ENCODE results near the gene HMCN1. TPM values are rescaled to one million over a fixed set of nuclear protein-coding genes. Genes with fewer than 3 reads are reported as not detected.

HMCN1 gene
- total RNA-seq, 2 experiments from 2014 or later, result under 0.01 TPM; not detected in 1

DNA sequence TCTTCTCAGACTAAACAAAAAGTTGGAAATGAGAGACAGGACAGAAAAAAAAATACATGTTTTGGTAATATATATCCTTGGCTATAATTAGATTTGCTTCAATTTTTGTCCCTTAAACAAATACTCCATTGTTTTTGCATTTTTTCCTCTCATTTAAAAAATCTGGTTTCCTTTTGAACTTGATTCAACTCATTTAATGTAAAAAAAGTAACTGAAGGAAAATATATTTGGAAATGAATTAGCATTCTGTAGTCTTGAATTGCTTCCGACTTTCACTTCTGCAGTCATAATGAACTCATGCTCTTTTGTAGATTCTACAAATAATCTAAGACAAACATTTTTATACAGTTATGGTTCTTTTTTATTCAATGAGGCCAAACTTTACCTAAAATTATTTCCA, 309.1 kb downstream of the HMCN1 start:
- ChIA-PET POLR2A (no interaction called here), CTCF (no interaction called here)
- H3K9me3 Mint-ChIP-seq, result no peaks in the 10 kb centered on the region
- H3K4me1 Mint-ChIP-seq, result no peaks in the 10 kb centered on the region
- no peaks in the 10 kb centered on the region for H3K27me3 Mint-ChIP-seq
- no peak for DNase-seq
- H3K27ac Mint-ChIP-seq, result no peak overlapping the region
- H3K4me3 Mint-ChIP-seq, result no peak overlapping the region
- H3K36me3 Mint-ChIP-seq (ENCODE audit: low read depth), result no peaks in the 10 kb centered on the region

DNA sequence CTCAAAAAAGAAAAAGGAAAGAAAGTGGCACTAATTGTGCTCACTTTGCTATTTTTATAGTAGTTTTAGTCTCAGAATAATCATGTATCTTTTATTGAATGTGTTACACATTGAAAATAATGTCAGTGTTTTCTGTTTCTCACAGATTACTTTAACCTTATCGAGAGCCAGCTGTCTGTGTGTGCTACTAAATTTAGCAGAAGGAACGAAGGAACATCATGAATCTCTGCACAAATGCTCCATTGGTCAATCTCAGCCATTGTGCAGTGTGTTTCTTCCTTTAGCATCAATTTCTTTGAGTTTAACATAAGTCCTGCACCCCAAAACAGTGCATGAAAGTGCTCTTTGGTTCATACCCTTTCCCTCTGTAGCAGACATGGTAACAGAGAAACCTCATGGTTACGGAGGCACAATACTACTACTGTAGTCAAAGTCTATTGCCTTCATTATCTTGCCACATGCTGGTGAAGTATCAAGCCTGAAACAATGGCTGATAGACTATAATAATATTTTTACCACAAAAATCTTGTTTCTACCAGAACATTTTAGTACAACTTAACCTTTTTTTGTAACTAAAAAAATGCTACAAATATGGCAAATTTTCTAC, 310.0 kb downstream of the HMCN1 start:
- no peaks in the 10 kb centered on the region for H3K9me3 Mint-ChIP-seq
- H3K4me3 Mint-ChIP-seq, result no peak overlapping the region
- POLR2A ChIA-PET, result no interaction called here
- CTCF ChIA-PET, result no interaction called here
- H3K27me3 Mint-ChIP-seq, result no peaks in the 10 kb centered on the region
- no peaks in the 10 kb centered on the region for H3K36me3 Mint-ChIP-seq (ENCODE audit: low read depth)
- no peaks in the 10 kb centered on the region for H3K4me1 Mint-ChIP-seq
- no peak overlapping the region for H3K27ac Mint-ChIP-seq
- DNase-seq, result no peak

DNA sequence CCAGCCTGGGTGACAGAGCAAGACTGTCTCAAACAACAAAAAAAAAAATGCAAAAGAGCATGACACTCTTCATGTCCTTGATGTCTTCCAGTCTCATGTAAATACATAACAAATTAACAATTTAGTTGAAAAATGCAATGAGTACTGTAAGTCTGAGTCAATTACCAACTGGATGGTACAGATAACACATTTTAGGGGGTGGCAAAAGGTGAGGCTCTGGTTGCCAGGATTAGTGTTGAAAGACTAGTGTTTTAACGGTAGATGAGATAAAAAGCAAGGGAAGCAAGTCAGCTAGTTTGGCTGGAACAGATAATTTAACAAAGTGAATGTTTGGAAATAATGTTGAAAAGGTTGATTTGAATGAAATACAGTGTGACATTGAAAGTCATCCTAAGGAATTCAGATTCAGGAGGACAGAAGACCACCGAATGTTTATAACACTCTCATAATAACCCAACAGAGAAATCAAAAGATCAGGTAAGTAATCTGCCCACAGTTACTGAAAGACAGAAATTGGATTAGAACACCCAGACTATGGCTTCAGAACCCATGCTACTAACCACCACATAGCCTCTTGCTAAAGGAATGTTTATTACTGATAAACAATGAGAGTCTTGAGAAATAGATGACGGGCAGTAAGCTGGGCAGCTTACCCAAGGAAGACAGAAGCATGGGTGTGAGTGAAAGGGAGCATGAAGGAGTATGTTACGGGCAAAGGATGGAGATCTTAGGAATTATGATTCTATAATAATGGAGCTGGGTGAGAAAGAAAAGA, 312.4 kb downstream of the HMCN1 start:
- no peak for DNase-seq
- H3K27me3 Mint-ChIP-seq, result no peaks in the 10 kb centered on the region
- H3K4me3 Mint-ChIP-seq, result no peak overlapping the region
- ChIA-PET POLR2A (no interaction called here), CTCF (no interaction called here)
- H3K36me3 Mint-ChIP-seq (ENCODE audit: low read depth), result no peaks in the 10 kb centered on the region
- H3K4me1 Mint-ChIP-seq, result no peaks in the 10 kb centered on the region
- H3K27ac Mint-ChIP-seq, result no peak overlapping the region
- H3K9me3 Mint-ChIP-seq, result no peaks in the 10 kb centered on the region

DNA sequence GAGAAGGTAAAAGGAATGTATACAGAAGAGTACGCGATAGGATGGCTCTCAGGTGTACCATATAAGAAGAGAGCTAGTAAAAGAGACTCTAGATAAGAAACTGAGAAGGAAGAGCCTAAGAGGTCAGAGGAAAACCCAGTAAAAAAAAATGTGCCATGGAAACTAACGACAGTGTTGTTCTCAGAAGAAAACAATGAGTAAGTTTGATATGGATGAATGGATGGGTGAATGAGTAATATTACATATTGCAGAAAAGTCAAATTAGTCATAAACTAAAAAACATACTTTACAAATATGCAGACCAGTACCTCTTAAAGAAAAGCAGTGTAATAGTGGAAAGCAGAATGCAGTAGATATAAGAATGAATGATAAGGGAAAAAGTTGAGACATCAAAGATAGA, 316.2 kb downstream of the HMCN1 start:
- H3K27me3 Mint-ChIP-seq, result peaks cover 1% of the 10 kb centered on the region
- no peaks in the 10 kb centered on the region for H3K4me1 Mint-ChIP-seq
- CTCF ChIA-PET, result no interaction called here
- no peaks in the 10 kb centered on the region for H3K36me3 Mint-ChIP-seq (ENCODE audit: low read depth)
- no peak for DNase-seq
- POLR2A ChIA-PET, result no interaction called here
- no peaks in the 10 kb centered on the region for H3K9me3 Mint-ChIP-seq
- H3K27ac Mint-ChIP-seq, result no peak overlapping the region
- H3K4me3 Mint-ChIP-seq, result no peak overlapping the region

DNA sequence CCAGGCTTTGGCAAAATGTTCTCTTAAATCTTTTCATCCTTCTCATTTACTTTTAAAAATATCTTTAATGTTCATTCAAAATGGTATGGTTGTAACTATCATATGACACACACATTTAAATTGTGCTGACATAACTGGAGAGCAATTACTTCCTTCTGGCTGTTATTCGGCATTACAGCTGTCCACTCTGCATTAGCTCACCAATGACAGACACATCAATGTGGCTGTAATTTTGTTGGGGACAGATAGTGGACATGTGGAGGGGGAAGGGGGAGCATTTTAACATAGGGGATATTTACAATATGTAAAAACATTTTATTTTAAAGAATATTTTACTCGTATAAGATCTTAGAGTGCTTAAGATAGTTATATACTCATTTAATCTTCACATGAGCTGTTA, 319.8 kb downstream of the HMCN1 start:
- H3K9me3 Mint-ChIP-seq, result no peaks in the 10 kb centered on the region
- no peaks in the 10 kb centered on the region for H3K4me1 Mint-ChIP-seq
- no peak overlapping the region for H3K27ac Mint-ChIP-seq
- no peaks in the 10 kb centered on the region for H3K36me3 Mint-ChIP-seq (ENCODE audit: low read depth)
- no peak overlapping the region for H3K4me3 Mint-ChIP-seq
- CTCF ChIA-PET, result no interaction called here
- POLR2A ChIA-PET, result no interaction called here
- no peak for DNase-seq
- H3K27me3 Mint-ChIP-seq, result peaks cover 1% of the 10 kb centered on the region

DNA sequence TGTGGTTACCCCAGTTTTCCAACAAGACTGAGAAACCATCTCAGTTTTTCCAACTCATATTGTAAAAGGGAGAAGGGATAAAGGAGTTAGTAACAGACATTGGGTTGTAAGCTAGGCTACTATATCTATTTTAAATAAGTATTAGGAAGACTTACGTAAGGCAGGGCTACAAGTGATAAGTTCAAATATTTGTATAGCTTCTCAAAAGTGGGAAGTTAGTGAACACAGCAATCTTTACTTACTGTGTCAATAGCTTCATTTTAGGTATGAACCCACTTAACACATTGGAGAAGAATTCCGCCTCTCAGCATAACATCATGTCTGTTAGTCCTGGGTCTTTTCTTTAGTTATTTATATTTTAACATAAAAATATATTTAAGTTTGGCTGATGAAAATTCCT, 320.7 kb downstream of the HMCN1 start:
- H3K27me3 Mint-ChIP-seq, result peaks cover 1% of the 10 kb centered on the region

DNA sequence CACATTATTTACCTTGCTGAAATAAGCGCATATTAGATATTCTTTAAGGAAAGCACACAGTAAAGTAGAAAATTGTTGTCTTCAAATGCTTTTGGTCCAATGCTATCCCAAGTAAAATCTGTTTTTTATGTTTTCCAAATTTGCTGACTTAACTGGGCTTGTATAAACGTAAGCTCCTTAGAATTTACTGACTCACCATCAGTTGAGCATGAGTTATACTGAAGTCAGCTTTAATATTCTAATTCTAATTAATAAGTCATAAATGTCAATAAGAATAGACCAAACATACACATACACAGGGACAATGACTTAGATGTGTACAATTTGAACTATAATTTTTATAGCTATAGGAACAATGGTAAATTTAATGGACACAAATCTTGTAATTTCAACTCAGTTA, 321.7 kb downstream of the HMCN1 start:
- H3K9me3 Mint-ChIP-seq, result no peaks in the 10 kb centered on the region
- H3K4me3 Mint-ChIP-seq, result no peak overlapping the region
- DNase-seq, result no peak
- no peak overlapping the region for H3K27ac Mint-ChIP-seq
- ChIA-PET POLR2A (no interaction called here), CTCF (no interaction called here)
- H3K4me1 Mint-ChIP-seq, result no peaks in the 10 kb centered on the region
- peaks cover 1% of the 10 kb centered on the region for H3K27me3 Mint-ChIP-seq
- no peaks in the 10 kb centered on the region for H3K36me3 Mint-ChIP-seq (ENCODE audit: low read depth)

More for the DNA sequence above, 320.7 kb downstream of the HMCN1 start:
- POLR2A ChIA-PET, result no interaction called here
- Mint-ChIP-seq H3K9me3 (no peaks in the 10 kb centered on the region), H3K36me3 (ENCODE audit: low read depth) (no peaks in the 10 kb centered on the region), H3K4me3 (no peak overlapping the region), H3K27ac (no peak overlapping the region), H3K4me1 (no peaks in the 10 kb centered on the region)
- no peak for DNase-seq
- CTCF ChIA-PET, result no interaction called here

DNA sequence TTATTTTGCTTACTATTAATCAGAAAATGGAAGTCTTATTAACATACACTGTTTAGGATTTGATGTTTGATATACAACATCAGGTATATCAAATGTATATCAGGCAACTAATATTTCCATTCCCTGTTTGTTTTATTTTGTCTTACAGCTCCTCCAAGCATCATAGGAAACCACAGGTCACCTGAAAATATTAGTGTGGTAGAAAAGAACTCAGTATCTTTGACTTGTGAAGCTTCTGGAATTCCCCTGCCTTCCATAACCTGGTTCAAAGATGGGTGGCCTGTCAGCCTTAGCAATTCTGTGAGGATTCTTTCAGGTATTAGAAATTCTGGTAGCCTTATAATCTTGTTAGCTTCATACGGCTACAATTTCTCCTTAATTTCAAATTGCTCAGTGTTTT, 322.9 kb downstream of the HMCN1 start:
- DNase-seq, result no peak
- Mint-ChIP-seq H3K36me3 (ENCODE audit: low read depth) (no peaks in the 10 kb centered on the region), H3K4me3 (no peak overlapping the region), H3K27ac (no peak overlapping the region), H3K27me3 (no peaks in the 10 kb centered on the region), H3K9me3 (no peaks in the 10 kb centered on the region), H3K4me1 (no peaks in the 10 kb centered on the region)
- POLR2A ChIA-PET, result no interaction called here
- CTCF ChIA-PET, result no interaction called here

DNA sequence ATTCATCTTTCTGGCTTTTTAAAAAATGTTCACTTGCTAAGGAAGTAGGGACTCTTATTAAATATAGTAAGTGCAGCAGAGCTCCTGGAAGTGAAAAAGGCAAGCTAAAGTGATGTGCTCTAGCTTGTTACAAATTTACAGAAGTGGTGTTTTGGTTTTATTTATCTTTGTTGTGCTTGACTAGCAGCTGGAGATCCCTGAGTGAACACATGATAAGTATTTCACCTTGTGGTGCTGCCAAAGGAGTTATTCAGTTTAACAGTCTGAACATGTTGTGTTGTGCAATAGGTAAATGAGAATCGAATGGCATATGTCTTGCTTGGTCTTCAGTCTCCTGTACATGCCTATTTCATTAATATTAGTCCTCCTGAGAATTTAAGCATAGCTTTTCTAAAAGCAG, 325.1 kb downstream of the HMCN1 start:
- Mint-ChIP-seq H3K9me3 (no peaks in the 10 kb centered on the region), H3K27me3 (no peaks in the 10 kb centered on the region), H3K36me3 (ENCODE audit: low read depth) (no peaks in the 10 kb centered on the region), H3K27ac (no peak overlapping the region), H3K4me3 (no peak overlapping the region), H3K4me1 (no peaks in the 10 kb centered on the region)
- no peak for DNase-seq
- CTCF ChIA-PET, result no interaction called here
- POLR2A ChIA-PET, result no interaction called here

DNA sequence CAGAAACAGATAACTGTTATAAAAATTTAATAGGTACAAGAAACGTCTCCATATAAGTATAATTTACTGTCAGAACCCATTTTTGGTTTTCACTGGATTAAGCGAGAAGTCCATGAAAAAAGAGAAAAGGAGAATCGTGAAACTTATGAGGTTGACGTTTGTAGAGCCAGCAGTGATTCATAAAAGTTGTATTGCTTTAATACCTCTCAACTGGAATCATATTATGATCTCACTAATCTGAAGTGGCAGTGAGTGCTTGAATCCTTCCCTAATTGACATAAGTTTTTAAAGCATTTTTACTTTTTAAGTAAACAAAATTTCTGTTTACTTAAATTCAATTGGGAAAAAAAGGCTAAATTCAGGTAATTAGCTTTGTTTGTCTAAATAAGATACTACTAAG, 325.6 kb downstream of the HMCN1 start:
- no peaks in the 10 kb centered on the region for H3K36me3 Mint-ChIP-seq (ENCODE audit: low read depth)
- ChIA-PET CTCF (no interaction called here), POLR2A (no interaction called here)
- H3K27ac Mint-ChIP-seq, result no peak overlapping the region
- no peaks in the 10 kb centered on the region for H3K9me3 Mint-ChIP-seq
- DNase-seq, result no peak
- H3K4me3 Mint-ChIP-seq, result no peak overlapping the region
- H3K27me3 Mint-ChIP-seq, result no peaks in the 10 kb centered on the region
- no peaks in the 10 kb centered on the region for H3K4me1 Mint-ChIP-seq

DNA sequence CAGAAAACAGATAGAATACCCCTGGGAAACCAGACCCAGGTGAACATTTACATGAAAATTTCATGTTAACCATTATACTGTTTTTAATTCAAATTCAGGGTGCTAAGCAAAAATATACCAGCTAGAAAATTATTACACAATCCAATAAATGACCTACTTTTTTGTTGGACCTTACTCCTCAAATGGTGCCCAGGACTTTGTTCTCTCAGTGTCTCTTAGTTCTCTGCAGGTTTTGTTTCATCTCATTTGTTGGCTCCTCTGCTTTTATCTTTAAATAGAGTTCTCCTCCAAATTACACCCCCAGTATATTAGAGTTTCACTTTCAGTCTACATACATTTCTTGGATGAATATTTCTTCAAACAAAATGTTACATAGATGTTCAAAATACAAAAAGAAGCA, 326.0 kb downstream of the HMCN1 start:
- DNase-seq, result no peak
- CTCF ChIA-PET, result no interaction called here
- Mint-ChIP-seq H3K9me3 (no peaks in the 10 kb centered on the region), H3K4me1 (no peaks in the 10 kb centered on the region), H3K4me3 (no peak overlapping the region), H3K27me3 (no peaks in the 10 kb centered on the region), H3K27ac (no peak overlapping the region), H3K36me3 (ENCODE audit: low read depth) (no peaks in the 10 kb centered on the region)
- POLR2A ChIA-PET, result no interaction called here

DNA sequence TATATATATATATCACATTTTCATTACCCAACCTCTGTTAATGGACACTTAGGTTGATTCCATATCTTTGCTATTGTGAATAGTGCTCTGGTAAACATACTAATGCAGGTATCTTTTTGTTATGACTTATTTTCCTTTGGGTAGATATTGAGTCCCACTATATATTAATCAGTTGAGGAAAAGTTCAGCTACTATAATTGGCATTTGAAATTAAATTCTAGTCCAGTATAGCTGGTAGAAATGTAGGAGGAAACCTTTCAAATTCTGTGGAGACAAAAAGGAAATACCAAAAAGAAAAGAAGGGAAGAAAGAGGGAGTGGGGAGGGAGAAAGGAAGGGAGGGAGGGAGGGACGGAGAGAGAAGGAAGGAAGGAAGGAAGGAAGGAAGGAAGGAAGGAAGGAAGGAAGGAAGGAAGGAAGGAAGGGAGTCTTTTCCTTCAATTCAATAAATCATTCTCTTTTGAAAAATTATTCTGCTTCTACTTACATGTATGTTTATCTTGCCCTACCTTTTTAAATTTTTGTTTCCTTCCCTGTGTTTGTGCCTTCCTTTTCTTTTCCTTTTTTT, 329.0 kb downstream of the HMCN1 start:
- Mint-ChIP-seq H3K27me3 (no peaks in the 10 kb centered on the region), H3K27ac (no peak overlapping the region), H3K4me3 (no peak overlapping the region), H3K4me1 (no peaks in the 10 kb centered on the region), H3K36me3 (ENCODE audit: low read depth) (no peaks in the 10 kb centered on the region), H3K9me3 (no peaks in the 10 kb centered on the region)
- DNase-seq, result no peak
- ChIA-PET POLR2A (no interaction called here), CTCF (no interaction called here)

DNA sequence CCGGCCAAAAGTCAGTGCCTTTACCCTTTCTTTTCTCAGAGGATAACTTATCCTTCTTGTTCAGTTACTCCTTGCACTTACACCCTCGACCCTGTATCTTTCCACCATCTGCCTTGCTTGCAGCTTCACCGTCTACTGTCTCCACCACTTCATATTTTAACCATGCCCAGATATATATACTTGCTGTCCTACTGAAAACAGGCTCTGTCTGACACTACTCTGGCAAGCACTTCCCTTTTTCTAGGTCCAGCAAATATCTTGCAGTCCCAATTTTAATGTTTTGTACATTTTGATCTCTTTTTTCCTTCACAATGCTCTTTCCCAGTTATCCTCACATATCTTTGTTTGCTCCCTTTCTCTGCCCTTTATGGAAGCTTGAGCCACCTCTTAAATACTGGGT, 332.2 kb downstream of the HMCN1 start:
- ChIA-PET CTCF (no interaction called here), POLR2A (no interaction called here)
- H3K4me1 Mint-ChIP-seq, result no peaks in the 10 kb centered on the region
- H3K36me3 Mint-ChIP-seq (ENCODE audit: low read depth), result no peaks in the 10 kb centered on the region
- H3K4me3 Mint-ChIP-seq, result no peak overlapping the region
- H3K9me3 Mint-ChIP-seq, result no peaks in the 10 kb centered on the region
- no peak overlapping the region for H3K27ac Mint-ChIP-seq
- H3K27me3 Mint-ChIP-seq, result peaks cover 2% of the 10 kb centered on the region
- no peak for DNase-seq

DNA sequence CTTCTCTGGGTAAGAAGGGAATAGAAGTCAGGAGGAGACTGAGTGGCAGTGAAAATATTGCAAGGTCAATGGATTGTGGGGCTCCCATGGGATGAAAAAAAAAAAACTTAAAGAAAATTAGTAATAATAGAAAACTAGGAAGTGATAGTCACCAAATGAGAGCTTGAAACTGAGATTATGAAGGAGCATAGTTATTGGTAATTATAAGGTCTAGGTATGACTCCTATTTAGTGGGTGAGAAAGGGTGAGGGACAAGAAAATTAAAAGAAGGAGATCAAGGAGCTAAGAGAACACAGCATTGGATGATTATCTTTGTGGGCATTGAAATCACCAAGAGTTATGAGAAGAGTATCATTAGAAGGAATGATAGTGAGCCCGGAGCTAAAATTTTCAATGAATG, 339.5 kb downstream of the HMCN1 start:
- H3K4me3 Mint-ChIP-seq, result no peak overlapping the region
- H3K27me3 Mint-ChIP-seq, result peaks cover 2% of the 10 kb centered on the region
- ChIA-PET POLR2A (no interaction called here), CTCF (no interaction called here)
- H3K36me3 Mint-ChIP-seq (ENCODE audit: low read depth), result no peaks in the 10 kb centered on the region
- no peaks in the 10 kb centered on the region for H3K9me3 Mint-ChIP-seq
- no peaks in the 10 kb centered on the region for H3K4me1 Mint-ChIP-seq
- H3K27ac Mint-ChIP-seq, result no peak overlapping the region
- DNase-seq, result no peak
